CD14-positive monocyte (primary cell): ENCODE data around the gene HILPDA. TPM values are rescaled to one million over a fixed set of nuclear protein-coding genes. Genes with fewer than 3 reads are reported as not detected.

Experiments used
- DNase-seq, 3 donors: peaks; one replicate each; pipeline ENCODE4 v3.0.0-alpha.2; 2011 to 2022
- H2AFZ ChIP-seq: 2 replicates; pipeline ENCODE4 v1.6.0; 2012; ENCODE audit warnings: mild to moderate bottlenecking, low read depth, low read length, inconsistent platforms; ENCODE audit not compliant: insufficient read depth, poor library complexity, severe bottlenecking
- H3K27ac ChIP-seq, 2 donors: 1 replicate in 1 of 2; 2 replicates in 1 of 2; pipeline ENCODE4 v1.5.1; 2012 to 2013; ENCODE audit warnings: low read length in 2 of 2, control low read depth in 1 of 2, inconsistent platforms in 1 of 2, low read depth in 1 of 2, mild to moderate bottlenecking in 1 of 2
- H3K27me3 ChIP-seq, 2 donors: one replicate each; pipeline versions ENCODE4 v1.6.0 to v1.6.1; 2011 to 2013; ENCODE audit warnings: low read length in 2 of 2; ENCODE audit not compliant: control insufficient read depth in 2 of 2, insufficient read depth in 2 of 2
- H3K36me3 ChIP-seq, 2 donors: replicated peaks in 1 of 2; 1 replicate in 1 of 2; 2 replicates in 1 of 2; pipeline versions ENCODE4 v1.5.1 to v1.6.1; 2012 to 2013; ENCODE audit warnings: low read length in 2 of 2, control low read depth in 1 of 2, inconsistent platforms in 1 of 2, mild to moderate bottlenecking in 1 of 2; ENCODE audit not compliant: insufficient read depth in 2 of 2, control insufficient read depth in 1 of 2
- H3K4me1 ChIP-seq, 2 donors: 1 replicate in 1 of 2; 2 replicates in 1 of 2; pipeline versions ENCODE4 v1.5.1 to v1.6.1; 2012 to 2013; ENCODE audit warnings: low read length in 2 of 2, control low read depth in 1 of 2, inconsistent platforms in 1 of 2, mild to moderate bottlenecking in 1 of 2, moderate library complexity in 1 of 2; ENCODE audit not compliant: insufficient read depth in 2 of 2, control insufficient read depth in 1 of 2
- H3K4me2 ChIP-seq: replicated peaks from 2 replicates; pipeline ENCODE3; 2012; ENCODE audit warnings: low read length, moderate library complexity, mild to moderate bottlenecking; ENCODE audit not compliant: poor library complexity, severe bottlenecking; ENCODE audit errors: extremely low read depth
- H3K4me3 ChIP-seq, 3 experiments: fragments of 200-600 bp in 1 of 3; sonication (generic) in 1 of 3; replicated peaks in 1 of 3; 1 replicate in 2 of 3; 2 replicates in 1 of 3; pipeline ENCODE4 v1.5.1; 2011 to 2013; ENCODE audit warnings: low read length in 3 of 3, mild to moderate bottlenecking in 3 of 3, control low read depth in 2 of 3, low read depth in 2 of 3, inconsistent platforms in 1 of 3, moderate library complexity in 1 of 3
- H3K79me2 ChIP-seq: 2 replicates; pipeline ENCODE4 v1.6.0; 2012; ENCODE audit warnings: mild to moderate bottlenecking, control low read depth, inconsistent platforms, low read length, moderate library complexity; ENCODE audit not compliant: insufficient read depth
- H3K9ac ChIP-seq: 2 replicates; pipeline ENCODE4 v1.6.0; 2017; ENCODE audit warnings: low read length, mild to moderate bottlenecking; ENCODE audit not compliant: insufficient read depth, poor library complexity, severe bottlenecking
- H3K9me3 ChIP-seq, 2 donors: replicated peaks in 1 of 2; 1 replicate in 1 of 2; 2 replicates in 1 of 2; pipeline versions ENCODE4 v1.5.1 to v1.6.1; 2012 to 2013; ENCODE audit warnings: low read length in 2 of 2, control low read depth in 1 of 2; ENCODE audit not compliant: control insufficient read depth in 1 of 2, insufficient read depth in 1 of 2
- H4K20me1 ChIP-seq: 2 replicates; pipeline ENCODE4 v1.6.0; 2012; ENCODE audit warnings: mild to moderate bottlenecking, low read length, control low read depth, moderate library complexity; ENCODE audit not compliant: insufficient read depth
- H3K27ac Mint-ChIP-seq, 7 donors: one replicate each; pipeline ENCODE4 v1.8.0; 2020; ENCODE audit warnings: mild to moderate bottlenecking in 7 of 7, mixed read lengths in 7 of 7, moderate library complexity in 6 of 7, inconsistent platforms in 2 of 7
- H3K27me3 Mint-ChIP-seq, 3 donors: one replicate each; pipeline ENCODE4 v1.8.0; 2021 to 2022; ENCODE audit warnings: low read depth in 3 of 3, mild to moderate bottlenecking in 3 of 3, mixed read lengths in 3 of 3, moderate library complexity in 3 of 3, inconsistent platforms in 1 of 3
- H3K36me3 Mint-ChIP-seq, 2 donors: one replicate each; pipeline ENCODE4 v1.8.0; 2020; ENCODE audit warnings: mixed read lengths in 2 of 2, inconsistent platforms in 1 of 2, mild to moderate bottlenecking in 1 of 2
- H3K4me1 Mint-ChIP-seq: one replicate; pipeline ENCODE4 v1.8.0; 2020; ENCODE audit warnings: mild to moderate bottlenecking, mixed read lengths
- H3K4me3 Mint-ChIP-seq, 2 donors: one replicate each; pipeline ENCODE4 v1.8.0; 2020; ENCODE audit warnings: mild to moderate bottlenecking in 2 of 2, mixed read lengths in 2 of 2, moderate library complexity in 1 of 2
- H3K9me3 Mint-ChIP-seq, 7 donors: one replicate each; pipeline ENCODE4 v1.8.0; 2020 to 2022; ENCODE audit warnings: mixed read lengths in 7 of 7, mild to moderate bottlenecking in 6 of 7, moderate library complexity in 6 of 7, inconsistent platforms in 2 of 7
- WGBS: methylation state at CpG from one replicate; pipeline ENCODE4 v1.1.5; 2013; ENCODE audit warnings: missing lambda C conversion rate; ENCODE audit not compliant: insufficient coverage; 5-methylcytosine and 5-hydroxymethylcytosine counted together
- intact Hi-C, 2 donors: fragments of 100-400 bp; cut with micrococcal nuclease; formaldehyde crosslinking; loops; one replicate each; pipeline versions ENCODE4 v1.15.0 to v1.15.1; 2023
- polyA plus RNA-seq, 3 donors: library from polyadenylated mRNA; depleted of rRNA in 1 of 3; unstranded in 2 of 3; stranded (reverse) in 1 of 3; fragments of 300-500 nt in 2 of 3; fragments of >200 nt in 1 of 3; fragmentation: Illumina TruSeq in 2 of 3; gene quantifications; 1 replicate in 2 of 3; 2 replicates in 1 of 3; pipeline ENCODE4 v1.2.3, GENCODE V29; 2012 to 2021
- TF ChIP-seq, protein P1 (sequence below): fragments of 200-600 bp; IDR thresholded peaks from one replicate; pipeline ENCODE4 v1.8.0; 2022; ENCODE audit warnings: antibody characterized with exemption, mild to moderate bottlenecking

The HILPDA gene
- polyA plus RNA-seq, 3 donors: 2.0 to 7.9 (median 2.6) TPM

DNA sequence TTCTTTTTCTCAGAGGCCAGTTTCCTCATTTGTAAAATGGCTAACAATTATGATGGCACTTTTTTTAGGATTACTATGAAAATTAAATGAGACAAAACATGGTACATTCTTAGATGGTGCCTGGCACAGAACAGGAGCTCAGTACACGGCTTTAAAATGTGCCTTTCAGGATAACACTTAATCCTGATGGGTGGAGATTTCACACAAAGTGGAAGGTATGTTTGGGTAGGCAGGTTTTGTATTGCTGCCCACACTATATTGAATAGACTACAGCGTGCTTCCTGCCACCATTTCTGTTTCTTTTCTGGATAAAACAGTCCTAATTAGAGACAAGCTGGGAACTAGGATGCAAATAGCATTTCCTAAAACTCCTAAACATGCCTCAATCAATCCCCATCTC lies 23.9 kb upstream of the HILPDA start:
- peaks cover 0 to 4% (median 0%) of the 10 kb centered on the region in 7 donors for H3K9me3 Mint-ChIP-seq
- H3K27ac Mint-ChIP-seq: no peak overlapping the region
- TF ChIP-seq, protein P1, sequence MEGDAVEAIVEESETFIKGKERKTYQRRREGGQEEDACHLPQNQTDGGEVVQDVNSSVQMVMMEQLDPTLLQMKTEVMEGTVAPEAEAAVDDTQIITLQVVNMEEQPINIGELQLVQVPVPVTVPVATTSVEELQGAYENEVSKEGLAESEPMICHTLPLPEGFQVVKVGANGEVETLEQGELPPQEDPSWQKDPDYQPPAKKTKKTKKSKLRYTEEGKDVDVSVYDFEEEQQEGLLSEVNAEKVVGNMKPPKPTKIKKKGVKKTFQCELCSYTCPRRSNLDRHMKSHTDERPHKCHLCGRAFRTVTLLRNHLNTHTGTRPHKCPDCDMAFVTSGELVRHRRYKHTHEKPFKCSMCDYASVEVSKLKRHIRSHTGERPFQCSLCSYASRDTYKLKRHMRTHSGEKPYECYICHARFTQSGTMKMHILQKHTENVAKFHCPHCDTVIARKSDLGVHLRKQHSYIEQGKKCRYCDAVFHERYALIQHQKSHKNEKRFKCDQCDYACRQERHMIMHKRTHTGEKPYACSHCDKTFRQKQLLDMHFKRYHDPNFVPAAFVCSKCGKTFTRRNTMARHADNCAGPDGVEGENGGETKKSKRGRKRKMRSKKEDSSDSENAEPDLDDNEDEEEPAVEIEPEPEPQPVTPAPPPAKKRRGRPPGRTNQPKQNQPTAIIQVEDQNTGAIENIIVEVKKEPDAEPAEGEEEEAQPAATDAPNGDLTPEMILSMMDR: no peak
- Histone ChIP-seq H3K9me3 (no peaks in the 10 kb centered on the region), H2AFZ (peak overlapping the region; percentile 17), H3K4me2 (no peak overlapping the region), H3K27ac (no peak overlapping the region), H3K9ac (no peak overlapping the region), H3K4me3 (no peak overlapping the region), H3K27me3 (no peaks in the 10 kb centered on the region), H3K4me1 (peaks cover 0 to 5% of the 10 kb centered on the region in 2 donors), H3K36me3 (no peaks in the 10 kb centered on the region), H4K20me1 (no peaks in the 10 kb centered on the region), H3K79me2 (no peaks in the 10 kb centered on the region)
- no CpG with 5 or more reads among the region's 2 CpGs for WGBS
- H3K27me3 Mint-ChIP-seq: no peaks in the 10 kb centered on the region
- H3K36me3 Mint-ChIP-seq: no peaks in the 10 kb centered on the region
- no peak for DNase-seq
- no peak overlapping the region for H3K4me3 Mint-ChIP-seq
- intact Hi-C loops: no loop called here
- peaks cover 10% of the 10 kb centered on the region for H3K4me1 Mint-ChIP-seq

DNA sequence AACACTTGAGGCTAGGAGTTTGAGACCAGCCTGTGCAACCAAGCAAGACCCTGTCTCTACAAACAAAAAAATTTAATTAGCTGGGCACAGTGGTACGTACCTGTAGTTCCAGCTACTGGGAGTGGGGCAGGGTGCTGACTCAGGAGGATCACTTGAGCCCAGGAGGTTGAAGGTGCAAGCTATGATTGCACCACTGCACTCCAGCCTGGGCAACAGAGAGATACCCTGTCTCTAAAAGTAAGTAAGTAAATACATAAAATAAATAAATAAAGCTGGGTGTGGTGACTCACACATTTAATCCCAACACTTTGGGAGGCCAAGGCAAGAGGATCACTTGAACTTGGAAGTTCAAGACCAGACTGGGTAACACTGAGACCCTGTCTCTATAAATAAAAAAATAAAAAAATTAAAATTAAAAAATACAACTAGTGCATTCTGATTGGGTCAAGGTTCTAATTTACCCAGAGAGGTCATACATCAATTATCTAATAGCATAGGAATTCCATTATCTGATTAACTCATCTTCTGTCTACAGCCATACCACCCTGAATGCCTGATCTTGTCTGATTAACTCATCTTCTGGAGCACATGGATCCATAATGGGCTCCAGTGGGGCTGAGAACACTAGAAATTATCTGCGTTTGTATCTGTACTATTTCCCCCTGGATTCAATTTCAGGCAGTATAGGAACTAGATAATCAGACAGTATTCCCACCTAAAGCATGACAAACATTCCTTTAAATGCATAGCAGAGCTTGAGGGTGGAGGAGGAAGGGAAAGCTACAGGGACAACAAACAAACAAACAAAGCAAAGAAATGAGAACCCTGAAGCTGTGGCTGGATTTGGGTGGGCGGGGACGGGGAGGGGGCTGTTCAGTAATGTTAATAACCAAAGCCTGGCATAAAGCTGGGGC lies 21.0 kb upstream of the HILPDA start:
- H2AFZ ChIP-seq: no peak overlapping the region
- no peak overlapping the region for H3K27ac Mint-ChIP-seq
- no peaks in the 10 kb centered on the region for H3K79me2 ChIP-seq
- peaks cover 30% of the 10 kb centered on the region for H3K4me1 Mint-ChIP-seq
- H3K36me3 Mint-ChIP-seq: no peaks in the 10 kb centered on the region
- no peaks in the 10 kb centered on the region for H3K9me3 ChIP-seq
- H3K9me3 Mint-ChIP-seq: peaks cover 0 to 3% (median 0%) of the 10 kb centered on the region in 7 donors
- H4K20me1 ChIP-seq: no peaks in the 10 kb centered on the region
- no peak overlapping the region for H3K4me3 ChIP-seq
- intact Hi-C loops: no loop called here
- no peak overlapping the region for H3K27ac ChIP-seq
- 100% methylated on average over 1 of the region's 4 CpGs for WGBS
- H3K27me3 Mint-ChIP-seq: peaks cover 0 to 1% (median 0%) of the 10 kb centered on the region in 3 donors
- H3K4me2 ChIP-seq: no peak overlapping the region
- TF ChIP-seq, protein P1: no peak
- no peak overlapping the region for H3K9ac ChIP-seq
- no peak for DNase-seq
- peaks cover 26 to 27% of the 10 kb centered on the region in 2 donors for H3K4me1 ChIP-seq
- H3K4me3 Mint-ChIP-seq: no peak overlapping the region
- H3K27me3 ChIP-seq: no peaks in the 10 kb centered on the region
- no peaks in the 10 kb centered on the region for H3K36me3 ChIP-seq
